PC-9 (cell line): Measurements from ENCODE around the gene DLG2. TPM values are rescaled to one million over a fixed set of nuclear protein-coding genes. Genes with fewer than 3 reads are reported as not detected.

ENCODE experiments used
- BruUV-seq: library from RNA; stranded (reverse); fragments of 400-500 nt; replicated peaks from 2 replicates; lab custom pipeline; 2021; lab: Mats Ljungman, UMichigan
- CTCF ChIA-PET: fragments of 300-600 bp; sonication (Branson Sonifier 250); formaldehyde crosslinking; loops from one replicate; lab custom pipeline; 2022; ENCODE audit warnings: antibody characterized with exemption; lab: Charles Lee
- POLR2A ChIA-PET: fragments of 300-600 bp; sonication (Branson Sonifier 250); formaldehyde crosslinking; loops from one replicate; lab custom pipeline; 2022; ENCODE audit warnings: antibody characterized with exemption; ENCODE audit not compliant: unreplicated experiment; lab: Charles Lee
- DNase-seq, 2 experiments: peaks; one replicate each; pipeline versions ENCODE4 v3.0.0 to v3.0.0-alpha.2; 2015 to 2022; ENCODE audit warnings: mixed read lengths in 1 of 2
- H2AFZ ChIP-seq: fragments of 200-600 bp; sonication (generic); 2 replicates; pipeline ENCODE4 v1.8.1; 2017; ENCODE audit warnings: antibody characterized with exemption
- H3F3A ChIP-seq: fragments of 200-600 bp; sonication (generic); 2 replicates; pipeline ENCODE4 v1.8.1; 2017; ENCODE audit warnings: antibody characterized with exemption, mild to moderate bottlenecking, low read depth; ENCODE audit not compliant: insufficient read depth
- H3K27ac ChIP-seq: fragments of 200-600 bp; sonication (generic); 2 replicates; pipeline ENCODE4 v1.6.1; 2016; ENCODE audit warnings: mixed run types
- H3K27me3 ChIP-seq: fragments of 200-600 bp; sonication (generic); 2 replicates; pipeline ENCODE4 v1.6.1; 2016; ENCODE audit warnings: low read depth, mixed run types; ENCODE audit not compliant: insufficient read depth
- H3K36me3 ChIP-seq: fragments of 200-600 bp; sonication (generic); 2 replicates; pipeline ENCODE4 v1.6.1; 2016; ENCODE audit warnings: low read depth, mixed run types
- H3K4me1 ChIP-seq: fragments of 200-600 bp; sonication (generic); replicated peaks from 2 replicates; pipeline ENCODE4 v1.6.1; 2016; ENCODE audit warnings: mixed run types; ENCODE audit not compliant: insufficient read depth
- H3K4me2 ChIP-seq: fragments of 200-600 bp; sonication (generic); 2 replicates; pipeline ENCODE4 v1.6.1; 2017; ENCODE audit warnings: mixed run types
- H3K4me3 ChIP-seq: fragments of 200-600 bp; sonication (generic); 2 replicates; pipeline ENCODE4 v1.6.1; 2016; ENCODE audit warnings: mixed run types
- H3K79me2 ChIP-seq: fragments of 200-600 bp; sonication (generic); 2 replicates; pipeline ENCODE4 v1.6.1; 2017; ENCODE audit warnings: low read depth, mixed run types
- H3K9me2 ChIP-seq: fragments of 200-600 bp; sonication (generic); 2 replicates; pipeline ENCODE4 v1.8.1; 2017; ENCODE audit warnings: mild to moderate bottlenecking; ENCODE audit not compliant: insufficient read depth
- H3K9me3 ChIP-seq: fragments of 200-600 bp; sonication (generic); 2 replicates; pipeline ENCODE4 v1.8.1; 2016; ENCODE audit warnings: low read depth; ENCODE audit not compliant: insufficient read depth
- H4K20me1 ChIP-seq: fragments of 200-600 bp; sonication (generic); 2 replicates; pipeline ENCODE4 v1.8.1; 2017; ENCODE audit not compliant: insufficient read depth
- EZH2 ChIP-seq: fragments of 200-600 bp; sonication (generic); IDR thresholded peaks from 2 replicates; pipeline ENCODE4 v1.8.0; 2017; ENCODE audit warnings: antibody characterized with exemption, low read depth
- intact Hi-C: fragments of 100-400 bp; cut with micrococcal nuclease; formaldehyde crosslinking; loops from one replicate; pipeline ENCODE4 v1.10.0; 2022; ENCODE audit not compliant: unreplicated experiment
- total RNA-seq: library from RNA; stranded (reverse); gene quantifications from 2 replicates; pipeline ENCODE4 v1.2.3, GENCODE V29; 2021
- TF ChIP-seq, protein P1 (sequence below): fragments of 200-600 bp; sonication (generic); conservative IDR thresholded peaks from 2 replicates; pipeline ENCODE4 v1.6.1; 2017; ENCODE audit warnings: mixed run types, antibody characterized with exemption, mild to moderate bottlenecking, moderate library complexity

Gene DLG2
- total RNA-seq, 1 experiment from 2014 or later: 6.4 TPM

DNA sequence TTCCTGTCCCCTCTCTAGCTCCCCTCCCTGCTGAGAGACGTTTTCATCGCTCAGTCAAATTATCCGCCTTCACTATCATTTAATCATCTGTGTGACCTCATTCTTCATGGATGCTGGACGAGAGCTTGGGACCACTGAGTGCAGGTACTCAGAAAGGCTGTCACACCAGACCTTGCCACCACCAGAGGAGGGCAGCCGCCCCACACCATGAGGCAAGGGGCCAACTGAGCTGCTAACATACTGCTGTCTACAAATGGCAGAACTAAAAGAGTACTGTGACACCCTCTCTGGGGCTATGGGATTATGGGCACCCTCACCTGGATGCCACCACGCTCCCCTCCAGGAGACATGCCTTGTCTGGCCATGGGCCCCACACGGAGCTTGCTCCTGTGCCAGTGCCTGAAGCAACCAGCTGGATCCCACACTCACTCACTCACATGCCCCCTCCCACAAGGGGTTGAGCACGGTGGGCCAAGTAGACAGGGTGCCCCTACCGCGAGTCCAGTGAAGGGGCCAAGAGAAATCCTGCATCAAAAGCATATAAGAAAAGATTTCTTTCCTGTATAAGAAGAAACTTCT lies 1670.9 kb downstream of the DLG2 start:
- H3K4me2 ChIP-seq: no peak overlapping the region
- H3K9me2 ChIP-seq: no peaks in the 10 kb centered on the region
- POLR2A ChIA-PET: no interaction called here
- H3K79me2 ChIP-seq: no peaks in the 10 kb centered on the region
- H3K4me1 ChIP-seq: no peaks in the 10 kb centered on the region
- BruUV-seq: no TSS peak
- H3K36me3 ChIP-seq: no peaks in the 10 kb centered on the region
- no peaks in the 10 kb centered on the region for H3K27me3 ChIP-seq
- CTCF ChIA-PET: no interaction called here
- no peak overlapping the region for H3K27ac ChIP-seq
- no peak overlapping the region for H3K4me3 ChIP-seq
- no peaks in the 10 kb centered on the region for H3K9me3 ChIP-seq
- no peaks in the 10 kb centered on the region for H3F3A ChIP-seq
- DNase-seq: no peak
- TF ChIP-seq, protein P1, sequence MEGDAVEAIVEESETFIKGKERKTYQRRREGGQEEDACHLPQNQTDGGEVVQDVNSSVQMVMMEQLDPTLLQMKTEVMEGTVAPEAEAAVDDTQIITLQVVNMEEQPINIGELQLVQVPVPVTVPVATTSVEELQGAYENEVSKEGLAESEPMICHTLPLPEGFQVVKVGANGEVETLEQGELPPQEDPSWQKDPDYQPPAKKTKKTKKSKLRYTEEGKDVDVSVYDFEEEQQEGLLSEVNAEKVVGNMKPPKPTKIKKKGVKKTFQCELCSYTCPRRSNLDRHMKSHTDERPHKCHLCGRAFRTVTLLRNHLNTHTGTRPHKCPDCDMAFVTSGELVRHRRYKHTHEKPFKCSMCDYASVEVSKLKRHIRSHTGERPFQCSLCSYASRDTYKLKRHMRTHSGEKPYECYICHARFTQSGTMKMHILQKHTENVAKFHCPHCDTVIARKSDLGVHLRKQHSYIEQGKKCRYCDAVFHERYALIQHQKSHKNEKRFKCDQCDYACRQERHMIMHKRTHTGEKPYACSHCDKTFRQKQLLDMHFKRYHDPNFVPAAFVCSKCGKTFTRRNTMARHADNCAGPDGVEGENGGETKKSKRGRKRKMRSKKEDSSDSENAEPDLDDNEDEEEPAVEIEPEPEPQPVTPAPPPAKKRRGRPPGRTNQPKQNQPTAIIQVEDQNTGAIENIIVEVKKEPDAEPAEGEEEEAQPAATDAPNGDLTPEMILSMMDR: no peak
- TF ChIP-seq EZH2: no peak
- intact Hi-C loops: no loop called here
- no peaks in the 10 kb centered on the region for H4K20me1 ChIP-seq
- no peak overlapping the region for H2AFZ ChIP-seq

DNA sequence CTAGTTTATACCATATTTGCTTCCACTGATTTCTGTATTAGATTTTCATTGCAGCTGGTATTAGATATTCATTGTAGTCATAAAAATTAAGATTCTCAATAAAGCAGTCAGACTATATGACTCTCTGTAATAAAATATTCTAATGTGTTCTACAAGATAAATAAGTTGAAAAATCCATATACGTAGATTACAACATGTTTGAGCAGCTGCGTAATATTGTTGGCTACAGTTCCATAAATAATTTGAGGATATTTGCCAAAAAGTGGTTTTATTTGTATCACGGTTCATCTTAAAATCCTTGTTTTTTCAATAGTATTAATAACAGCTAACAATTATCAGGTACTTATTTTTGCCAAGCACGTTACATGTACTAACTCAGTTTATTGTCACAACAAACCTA lies 1672.4 kb downstream of the DLG2 start:
- BruUV-seq: no TSS peak
- H3K79me2 ChIP-seq: no peaks in the 10 kb centered on the region
- ChIA-PET POLR2A (interaction anchor here (0.7 kb wide), 1 partner anchor 15 kb away, joined by 10 read pairs; no protein-coding TSS in a partner anchor), CTCF (no interaction called here)
- H3K36me3 ChIP-seq: no peaks in the 10 kb centered on the region
- no peaks in the 10 kb centered on the region for H3K9me3 ChIP-seq
- no peak overlapping the region for H3K4me3 ChIP-seq
- H3K27ac ChIP-seq: no peak overlapping the region
- TF ChIP-seq, protein P1: no peak
- DNase-seq: no peak
- H3F3A ChIP-seq: no peaks in the 10 kb centered on the region
- no peaks in the 10 kb centered on the region for H4K20me1 ChIP-seq
- no peak overlapping the region for H2AFZ ChIP-seq
- intact Hi-C loops: no loop called here
- no peaks in the 10 kb centered on the region for H3K27me3 ChIP-seq
- H3K4me2 ChIP-seq: no peak overlapping the region
- H3K9me2 ChIP-seq: no peaks in the 10 kb centered on the region
- H3K4me1 ChIP-seq: no peaks in the 10 kb centered on the region

DNA sequence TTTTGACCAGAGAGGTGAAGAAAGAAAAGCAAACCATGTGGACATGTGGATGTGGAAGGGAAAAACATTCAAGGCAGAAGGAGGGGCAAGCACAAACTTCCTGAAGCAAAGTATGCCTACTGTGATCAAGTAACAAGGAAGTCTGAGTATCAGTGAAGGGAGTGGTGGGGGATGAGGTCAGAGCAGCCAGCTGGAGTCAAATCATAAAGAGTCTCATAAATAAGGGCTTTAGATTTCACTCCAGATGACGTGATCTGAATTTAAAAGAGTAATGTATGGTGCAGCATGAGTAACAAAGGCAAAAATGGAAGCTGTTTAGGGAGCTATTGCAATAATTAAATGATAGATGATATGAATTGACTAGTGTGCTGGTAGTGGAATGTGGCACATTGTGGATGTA lies 1675.6 kb downstream of the DLG2 start:
- BruUV-seq: no TSS peak
- Histone ChIP-seq H3K27ac (no peak overlapping the region), H3K9me2 (no peaks in the 10 kb centered on the region), H3K4me2 (no peak overlapping the region), H3K4me3 (no peak overlapping the region), H3K4me1 (no peaks in the 10 kb centered on the region), H4K20me1 (no peaks in the 10 kb centered on the region), H3F3A (no peaks in the 10 kb centered on the region), H3K79me2 (no peaks in the 10 kb centered on the region), H3K27me3 (no peaks in the 10 kb centered on the region), H3K9me3 (no peaks in the 10 kb centered on the region), H2AFZ (no peak overlapping the region), H3K36me3 (no peaks in the 10 kb centered on the region)
- DNase-seq: no peak
- POLR2A ChIA-PET: no interaction called here
- TF ChIP-seq EZH2: no peak
- TF ChIP-seq, protein P1: no peak
- intact Hi-C loops: no loop called here
- CTCF ChIA-PET: no interaction called here
